Sigmoid colon (tissue), 7 donors: ENCODE measurements around the gene TXNRD2. TPM values are rescaled to one million over a fixed set of nuclear protein-coding genes. Genes with fewer than 3 reads are reported as not detected.
A peak's percentile ranks its signal among the peaks of the same experiment; 100 is the strongest.

Source experiments
- DNase-seq: peaks from one replicate; pipeline ENCODE4 v3.0.0-alpha.2; 2019
- H3K27ac ChIP-seq, 4 donors: fragments of 200-600 bp; sonication (generic); one replicate each; pipeline ENCODE4 v1.5.1; 2016 to 2019; ENCODE audit warnings: mild to moderate bottlenecking in 1 of 4
- H3K27me3 ChIP-seq, 3 donors: fragments of 200-600 bp; sonication (generic); one replicate each; pipeline ENCODE4 v1.5.1; 2019; ENCODE audit warnings: mild to moderate bottlenecking in 1 of 3
- H3K36me3 ChIP-seq, 4 donors: fragments of 200-600 bp; sonication (generic); one replicate each; pipeline ENCODE4 v1.5.1; 2016 to 2019
- H3K4me1 ChIP-seq, 4 donors: fragments of 200-600 bp; sonication (generic); one replicate each; pipeline ENCODE4 v1.5.1; 2017 to 2019
- H3K4me3 ChIP-seq, 4 donors: fragments of 200-600 bp; sonication (generic); one replicate each; pipeline ENCODE4 v1.5.1; 2017 to 2019; ENCODE audit warnings: mild to moderate bottlenecking in 2 of 4, moderate library complexity in 1 of 4
- H3K9me3 ChIP-seq, 4 donors: fragments of 200-600 bp in 3 of 4; sonication (generic) in 3 of 4; one replicate each; pipeline versions ENCODE4 v1.5.1 to v1.6.1; 2013 to 2019
- EP300 ChIP-seq, 4 donors: sonication (generic); formaldehyde crosslinking; IDR thresholded peaks; one replicate each; pipeline ENCODE4 v1.6.1; 2017; ENCODE audit warnings: antibody characterized with exemption in 4 of 4
- POLR2A ChIP-seq, 2 donors: fragments of 450-650 bp; IDR thresholded peaks; one replicate each; pipeline ENCODE4 v1.6.1; 2016; ENCODE audit warnings: antibody characterized with exemption in 2 of 2, mild to moderate bottlenecking in 2 of 2, moderate library complexity in 2 of 2
- POLR2AphosphoS5 ChIP-seq, 4 donors: sonication (generic); formaldehyde crosslinking; IDR thresholded peaks; one replicate each; pipeline ENCODE4 v1.6.1; 2017; ENCODE audit warnings: antibody characterized with exemption in 4 of 4
- WGBS, 2 donors: extraction: QIAGEN DNeasy Blood & Tissue Kit; methylation state at CpG; one replicate each; pipeline ENCODE4 v1.1.7; 2013; 5-methylcytosine and 5-hydroxymethylcytosine counted together
- intact Hi-C: fragments of 100-400 bp; cut with DNase I; formaldehyde crosslinking; loops from one replicate; pipeline ENCODE4 v1.15.1; 2023
- polyA plus RNA-seq, 3 donors: library from polyadenylated mRNA; stranded (reverse); fragments of 200-250 nt; gene quantifications; one replicate each; pipeline ENCODE4 v1.2.3, GENCODE V29; 2013
- total RNA-seq, 4 donors: library from RNA; depleted of rRNA; stranded (reverse); fragments of >200 nt; gene quantifications; one replicate each; pipeline ENCODE4 v1.1.0, GENCODE V29; 2016
- TF ChIP-seq, protein P1 (sequence below), 4 experiments: fragments of 450-650 bp in 3 of 4; fragments of 200-600 bp in 1 of 4; IDR thresholded peaks; one replicate each; pipeline ENCODE4 v1.5.1; 2016 to 2019; ENCODE audit warnings: antibody characterized with exemption in 4 of 4, mild to moderate bottlenecking in 3 of 4, moderate library complexity in 2 of 4
- donor health status: healthy with polysubstance abuse.
- donor health status: Bipolar disorder and iron deficiency.
- donor health status: healthy.

The TXNRD2 gene
- total and polyA plus RNA-seq, 7 donors: 13.2 to 29.6 (median 18.3) TPM

- H3K27me3 ChIP-seq: no peaks in the 10 kb centered on the region
- peaks cover 0 to 12% (median 10%) of the 10 kb centered on the region in 4 donors for H3K36me3 ChIP-seq
- TF ChIP-seq POLR2A (IDR thresholded peaks at IDR 0.05) (no peak), POLR2AphosphoS5 (IDR thresholded peaks at IDR 0.05) (no peak), EP300 (IDR thresholded peaks at IDR 0.05) (no peak)
- TF ChIP-seq, protein P1, sequence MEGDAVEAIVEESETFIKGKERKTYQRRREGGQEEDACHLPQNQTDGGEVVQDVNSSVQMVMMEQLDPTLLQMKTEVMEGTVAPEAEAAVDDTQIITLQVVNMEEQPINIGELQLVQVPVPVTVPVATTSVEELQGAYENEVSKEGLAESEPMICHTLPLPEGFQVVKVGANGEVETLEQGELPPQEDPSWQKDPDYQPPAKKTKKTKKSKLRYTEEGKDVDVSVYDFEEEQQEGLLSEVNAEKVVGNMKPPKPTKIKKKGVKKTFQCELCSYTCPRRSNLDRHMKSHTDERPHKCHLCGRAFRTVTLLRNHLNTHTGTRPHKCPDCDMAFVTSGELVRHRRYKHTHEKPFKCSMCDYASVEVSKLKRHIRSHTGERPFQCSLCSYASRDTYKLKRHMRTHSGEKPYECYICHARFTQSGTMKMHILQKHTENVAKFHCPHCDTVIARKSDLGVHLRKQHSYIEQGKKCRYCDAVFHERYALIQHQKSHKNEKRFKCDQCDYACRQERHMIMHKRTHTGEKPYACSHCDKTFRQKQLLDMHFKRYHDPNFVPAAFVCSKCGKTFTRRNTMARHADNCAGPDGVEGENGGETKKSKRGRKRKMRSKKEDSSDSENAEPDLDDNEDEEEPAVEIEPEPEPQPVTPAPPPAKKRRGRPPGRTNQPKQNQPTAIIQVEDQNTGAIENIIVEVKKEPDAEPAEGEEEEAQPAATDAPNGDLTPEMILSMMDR (IDR thresholded peaks at IDR 0.05): no peak
- intact Hi-C loops: no loop called here
- no peak overlapping the region for H3K4me3 ChIP-seq
- H3K27ac ChIP-seq: peak overlapping the region; percentile 13 to 66 (median 58)
- H3K9me3 ChIP-seq: no peaks in the 10 kb centered on the region
- DNase-seq: peak; percentile 51
- 92 to 95% methylated on average over 26 of the region's 26 CpGs for WGBS, 2 donors
- H3K4me1 ChIP-seq: peaks cover 0 to 42% (median 31%) of the 10 kb centered on the region in 4 donors
Observed at GRCh38 chr22:19882446-19883381, 58.9 kb downstream of the TXNRD2 start.

DNA sequence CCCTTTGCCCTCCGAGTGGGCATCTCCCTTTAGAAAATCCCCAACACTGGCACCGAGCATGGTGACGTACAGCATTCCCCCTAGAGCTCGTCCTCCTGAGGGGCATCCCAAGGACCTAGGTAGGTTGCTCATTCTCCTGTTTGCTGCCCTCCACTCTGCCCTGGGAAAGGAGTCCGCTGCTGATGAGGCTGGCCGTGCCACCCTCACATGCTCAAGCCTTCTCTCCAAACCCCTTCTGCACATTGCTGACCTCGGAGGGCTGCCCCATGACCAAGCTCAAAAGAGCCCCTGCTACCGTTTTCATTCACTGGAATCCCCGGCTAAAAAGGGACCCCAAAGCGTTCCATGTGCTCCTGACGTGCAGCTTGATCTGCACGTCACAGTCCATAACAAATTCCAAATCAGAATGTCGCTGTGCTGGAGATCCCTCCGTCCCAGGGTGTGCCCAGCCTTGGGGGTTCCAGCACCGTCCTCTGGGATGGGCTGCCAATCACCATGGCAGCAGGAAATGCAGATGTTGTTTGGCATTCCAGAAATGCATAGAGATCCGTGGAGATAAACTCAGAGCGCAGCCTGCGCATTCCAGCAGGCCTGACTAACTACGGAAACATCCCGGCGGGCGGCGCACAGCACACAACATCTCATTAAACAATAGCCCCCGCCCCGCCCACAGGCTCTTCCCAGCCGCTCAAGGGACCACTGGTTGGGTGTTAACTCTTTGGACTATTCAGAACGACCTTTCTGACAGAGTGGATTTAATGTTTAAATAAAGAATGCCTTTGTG, 60.6 kb downstream of the TXNRD2 start:
- H3K4me1 ChIP-seq: peaks cover 0 to 42% (median 31%) of the 10 kb centered on the region in 4 donors
- TF ChIP-seq POLR2AphosphoS5 (IDR thresholded peaks at IDR 0.05) (peak in 1 of 4 donors; percentile 35), POLR2A (IDR thresholded peaks at IDR 0.05) (no peak)
- no peaks in the 10 kb centered on the region for H3K27me3 ChIP-seq
- peak overlapping the region in 3 of 4 donors; percentile 8 to 26 (median 24) for H3K4me3 ChIP-seq
- DNase-seq: peak; percentile 74
- no peaks in the 10 kb centered on the region for H3K9me3 ChIP-seq
- peak overlapping the region; percentile 13 to 66 (median 58) for H3K27ac ChIP-seq
- 78 to 83% methylated on average over 27 of the region's 27 CpGs for WGBS, 2 donors
- intact Hi-C loops: loop anchor here (2.0 kb wide), 1 partner anchor 26 kb away; the partner anchor contains the start of genes GNB1L and RTL10
- peaks cover 0 to 18% (median 9%) of the 10 kb centered on the region in 4 donors for H3K36me3 ChIP-seq

- Histone ChIP-seq H3K9me3 (no peaks in the 10 kb centered on the region), H3K27ac (peak overlapping the region in 3 of 4 donors; percentile 54 to 66 (median 63)), H3K27me3 (no peaks in the 10 kb centered on the region), H3K36me3 (peaks cover 0 to 21% (median 9%) of the 10 kb centered on the region in 4 donors), H3K4me1 (peaks cover 0 to 44% (median 32%) of the 10 kb centered on the region in 4 donors), H3K4me3 (peak overlapping the region in 3 of 4 donors; percentile 8 to 26 (median 24))
- TF ChIP-seq EP300 (IDR thresholded peaks at IDR 0.05) (no peak), POLR2AphosphoS5 (IDR thresholded peaks at IDR 0.05) (no peak)
- WGBS, 2 donors: 94% methylated on average over 34 of the region's 34 CpGs
- DNase-seq: peak; percentile 56
- intact Hi-C loops: loop anchor here (2.0 kb wide), 1 partner anchor 25 kb away; the partner anchor contains the start of genes GNB1L and RTL10
Observed at GRCh38 chr22:19879992-19880785, 61.4 kb downstream of the TXNRD2 start.

DNA sequence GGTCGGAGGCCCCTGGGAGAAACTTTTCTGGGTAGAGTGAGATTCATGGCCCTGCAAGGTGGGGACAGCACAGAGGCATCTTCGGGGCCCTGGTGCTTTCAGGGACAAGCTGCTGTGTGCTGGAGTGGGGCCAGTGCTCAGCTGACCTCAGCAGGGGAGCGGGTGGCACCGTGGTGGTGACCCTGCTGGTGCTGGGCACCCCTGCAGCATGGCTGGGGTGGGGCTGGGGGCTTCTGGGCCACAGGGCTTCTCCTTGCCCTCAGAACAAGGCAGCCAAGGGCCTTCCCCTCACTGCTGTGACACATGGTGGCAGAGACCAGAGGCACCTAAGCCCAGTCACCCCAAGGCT, 62.0 kb downstream of the TXNRD2 start:
- intact Hi-C loops: no loop called here
- Histone ChIP-seq H3K27me3 (no peaks in the 10 kb centered on the region), H3K4me3 (no peak overlapping the region), H3K36me3 (peaks cover 0 to 25% (median 9%) of the 10 kb centered on the region in 4 donors), H3K9me3 (no peaks in the 10 kb centered on the region), H3K27ac (peak overlapping the region in 1 of 4 donors; percentile 13), H3K4me1 (peaks cover 0 to 49% (median 35%) of the 10 kb centered on the region in 4 donors)
- WGBS, 2 donors: 77 to 83% methylated on average over 4 of the region's 4 CpGs
- no peak for DNase-seq
- TF ChIP-seq, protein P1 (IDR thresholded peaks at IDR 0.05): no peak
- TF ChIP-seq EP300 (IDR thresholded peaks at IDR 0.05) (no peak), POLR2A (IDR thresholded peaks at IDR 0.05) (no peak), POLR2AphosphoS5 (IDR thresholded peaks at IDR 0.05) (no peak)

DNA sequence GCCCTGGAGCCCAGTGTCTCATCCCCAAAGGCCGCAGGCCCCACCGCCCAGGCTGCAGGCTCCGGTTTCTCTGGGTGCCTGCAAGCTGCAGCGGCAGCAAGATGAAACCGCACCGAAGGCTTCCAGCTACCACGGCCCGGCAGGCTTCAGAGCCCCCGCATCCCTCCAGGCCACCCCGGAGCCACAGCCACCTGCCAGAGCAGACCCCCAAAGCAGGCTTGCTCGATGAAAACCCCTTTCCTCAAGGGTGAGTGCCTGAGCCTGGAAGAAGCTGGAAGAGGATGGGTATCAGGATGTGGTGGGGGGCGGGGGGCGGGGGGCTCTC, 62.4 kb downstream of the TXNRD2 start:
- no peak overlapping the region for H3K4me3 ChIP-seq
- H3K36me3 ChIP-seq: peaks cover 0 to 25% (median 9%) of the 10 kb centered on the region in 4 donors
- no peaks in the 10 kb centered on the region for H3K9me3 ChIP-seq
- H3K27ac ChIP-seq: no peak overlapping the region
- H3K27me3 ChIP-seq: no peaks in the 10 kb centered on the region
- intact Hi-C loops: no loop called here
- 94 to 95% methylated on average over 13 of the region's 13 CpGs for WGBS, 2 donors
- H3K4me1 ChIP-seq: peaks cover 0 to 53% (median 38%) of the 10 kb centered on the region in 4 donors
- DNase-seq: peak; percentile 50
- TF ChIP-seq EP300 (IDR thresholded peaks at IDR 0.05): no peak
